A673 (cell line): Measurements from ENCODE around the gene LPIN2. TPM values are rescaled to one million over a fixed set of nuclear protein-coding genes. Genes with fewer than 3 reads are reported as not detected.

Experiments used
- BruUV-seq: library from RNA; stranded (reverse); fragments of 400-500 nt; replicated peaks from 2 replicates; lab custom pipeline; 2021; lab: Mats Ljungman, UMichigan
- CTCF ChIA-PET: fragments of 300-600 bp; sonication (Branson Sonifier 250); formaldehyde crosslinking; loops from one replicate; lab custom pipeline; 2022; ENCODE audit warnings: antibody characterized with exemption; lab: Charles Lee
- POLR2A ChIA-PET: fragments of 300-600 bp; sonication (Branson Sonifier 250); formaldehyde crosslinking; loops from one replicate; lab custom pipeline; 2022; ENCODE audit warnings: antibody characterized with exemption; ENCODE audit not compliant: low non-redundant PET; lab: Charles Lee
- DNase-seq: peaks from one replicate; pipeline ENCODE4 v3.0.0-alpha.2; 2015; ENCODE audit warnings: low spot score
- H3K27ac ChIP-seq: fragments of 200-600 bp; sonication (generic); 2 replicates; pipeline ENCODE4 v1.5.1; 2016; ENCODE audit warnings: mixed run types, low read depth, mild to moderate bottlenecking, mixed read lengths, antibody characterized with exemption, low read length; ENCODE audit not compliant: poor library complexity, severe bottlenecking
- H3K27me3 ChIP-seq: fragments of 200-600 bp; sonication (generic); replicated peaks from 2 replicates; pipeline ENCODE4 v1.6.1; 2017; ENCODE audit warnings: mixed run types, low read depth, mild to moderate bottlenecking, mixed read lengths, antibody characterized with exemption, low read length; ENCODE audit not compliant: insufficient read depth, poor library complexity
- H3K36me3 ChIP-seq: fragments of 200-600 bp; sonication (generic); 2 replicates; pipeline ENCODE4 v1.6.1; 2016; ENCODE audit warnings: mixed run types, mild to moderate bottlenecking, mixed read lengths, antibody characterized with exemption, low read length; ENCODE audit not compliant: insufficient read depth, poor library complexity, severe bottlenecking
- H3K4me1 ChIP-seq: fragments of 200-600 bp; sonication (generic); 2 replicates; pipeline ENCODE4 v1.6.1; 2017; ENCODE audit warnings: mixed run types, mild to moderate bottlenecking, mixed read lengths, antibody characterized with exemption, low read length; ENCODE audit not compliant: insufficient read depth, poor library complexity, severe bottlenecking
- H3K4me3 ChIP-seq: fragments of 200-600 bp; sonication (generic); 2 replicates; pipeline ENCODE4 v1.5.1; 2016; ENCODE audit warnings: low read depth, mixed run types, mild to moderate bottlenecking, mixed read lengths, low read length; ENCODE audit not compliant: poor library complexity, severe bottlenecking
- H3K9me3 ChIP-seq: fragments of 200-600 bp; sonication (generic); 2 replicates; pipeline ENCODE4 v1.6.1; 2016; ENCODE audit warnings: mixed run types, low read depth, mild to moderate bottlenecking, mixed read lengths, antibody characterized with exemption, low read length; ENCODE audit not compliant: poor library complexity, severe bottlenecking
- EZH2 ChIP-seq: fragments of 200-600 bp; sonication (generic); IDR thresholded peaks from 2 replicates; pipeline ENCODE4 v1.6.1; 2017; ENCODE audit warnings: borderline replicate concordance, low read depth, mild to moderate bottlenecking, mixed read lengths, antibody characterized with exemption, low read length; ENCODE audit not compliant: poor library complexity, severe bottlenecking
- intact Hi-C: fragments of 100-400 bp; cut with micrococcal nuclease; formaldehyde crosslinking; loops from one replicate; pipeline ENCODE4 v1.10.0; 2022; ENCODE audit not compliant: unreplicated experiment
- total RNA-seq: library from RNA; stranded (reverse); gene quantifications from 2 replicates; pipeline ENCODE4 v1.2.3, GENCODE V29; 2021
- TF ChIP-seq, protein P1 (sequence below): fragments of 300-800, 200-600 bp; sonication (generic); conservative IDR thresholded peaks from 2 replicates; pipeline ENCODE4 v1.5.1; 2017; ENCODE audit warnings: low read depth, mild to moderate bottlenecking, antibody characterized with exemption, low read length, moderate library complexity, mixed read lengths

LPIN2 gene
- total RNA-seq, 1 experiment from 2014 or later, result 22.5 TPM

DNA sequence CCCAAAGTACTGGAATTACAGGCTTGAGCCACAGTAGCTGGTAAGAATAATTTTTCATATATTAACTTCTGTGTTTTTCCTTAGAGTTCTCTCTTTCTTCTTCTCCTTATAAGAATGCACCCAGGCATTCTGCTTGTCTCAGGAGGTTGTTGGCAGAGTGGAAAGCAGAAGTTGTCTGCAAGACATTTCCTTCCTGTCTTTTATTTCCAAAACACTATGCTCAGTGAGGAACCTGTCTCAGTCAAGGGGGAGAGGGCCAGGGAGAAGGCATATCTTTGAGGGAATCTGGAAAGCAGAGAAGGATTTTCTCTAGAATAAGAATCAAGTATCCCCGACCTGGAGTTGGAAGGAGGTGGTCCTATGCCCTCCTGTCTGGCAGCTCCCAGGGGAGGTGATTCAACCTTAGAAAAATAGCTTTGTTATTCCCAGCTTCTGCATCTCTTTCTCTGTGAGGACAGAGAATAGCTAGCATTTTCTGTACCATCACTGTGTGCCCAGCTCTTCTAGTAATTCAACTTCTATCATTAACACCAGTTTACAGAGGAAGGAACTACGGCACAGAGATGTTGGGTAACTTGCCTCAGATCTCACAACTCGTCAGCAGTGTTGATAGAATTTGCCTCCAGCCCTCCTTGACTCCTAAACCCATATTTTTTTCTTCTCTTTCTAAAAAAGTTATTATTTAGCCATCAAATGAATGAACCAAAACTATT, 3.8 kb upstream of the LPIN2 start:
- POLR2A ChIA-PET, result no interaction called here
- no TSS peak for BruUV-seq
- H3K36me3 ChIP-seq, result no peaks in the 10 kb centered on the region
- intact Hi-C loops, result no loop called here
- CTCF ChIA-PET, result interaction anchor here (0.6 kb wide), 1 partner anchor 46 kb away, joined by 3 read pairs; no protein-coding TSS in a partner anchor
- TF ChIP-seq EZH2, result no peak
- TF ChIP-seq, protein P1, sequence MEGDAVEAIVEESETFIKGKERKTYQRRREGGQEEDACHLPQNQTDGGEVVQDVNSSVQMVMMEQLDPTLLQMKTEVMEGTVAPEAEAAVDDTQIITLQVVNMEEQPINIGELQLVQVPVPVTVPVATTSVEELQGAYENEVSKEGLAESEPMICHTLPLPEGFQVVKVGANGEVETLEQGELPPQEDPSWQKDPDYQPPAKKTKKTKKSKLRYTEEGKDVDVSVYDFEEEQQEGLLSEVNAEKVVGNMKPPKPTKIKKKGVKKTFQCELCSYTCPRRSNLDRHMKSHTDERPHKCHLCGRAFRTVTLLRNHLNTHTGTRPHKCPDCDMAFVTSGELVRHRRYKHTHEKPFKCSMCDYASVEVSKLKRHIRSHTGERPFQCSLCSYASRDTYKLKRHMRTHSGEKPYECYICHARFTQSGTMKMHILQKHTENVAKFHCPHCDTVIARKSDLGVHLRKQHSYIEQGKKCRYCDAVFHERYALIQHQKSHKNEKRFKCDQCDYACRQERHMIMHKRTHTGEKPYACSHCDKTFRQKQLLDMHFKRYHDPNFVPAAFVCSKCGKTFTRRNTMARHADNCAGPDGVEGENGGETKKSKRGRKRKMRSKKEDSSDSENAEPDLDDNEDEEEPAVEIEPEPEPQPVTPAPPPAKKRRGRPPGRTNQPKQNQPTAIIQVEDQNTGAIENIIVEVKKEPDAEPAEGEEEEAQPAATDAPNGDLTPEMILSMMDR, result no peak
- peaks cover 42% of the 10 kb centered on the region for H3K4me1 ChIP-seq
- no peaks in the 10 kb centered on the region for H3K27me3 ChIP-seq
- H3K27ac ChIP-seq, result peak overlapping the region; percentile 54
- H3K4me3 ChIP-seq, result no peak overlapping the region
- peak; percentile 49 for DNase-seq
- no peaks in the 10 kb centered on the region for H3K9me3 ChIP-seq

GRCh38 chr18:3015851-3016250, 2.9 kb upstream of the LPIN2 start:
- intact Hi-C loops, result no loop called here
- peaks cover 6% of the 10 kb centered on the region for H3K36me3 ChIP-seq
- no peak overlapping the region for H3K4me3 ChIP-seq
- H3K27ac ChIP-seq, result no peak overlapping the region
- POLR2A ChIA-PET, result no interaction called here
- H3K9me3 ChIP-seq, result no peaks in the 10 kb centered on the region
- CTCF ChIA-PET, result no interaction called here
- peaks cover 44% of the 10 kb centered on the region for H3K4me1 ChIP-seq
- TF ChIP-seq, protein P1, result no peak
- H3K27me3 ChIP-seq, result no peaks in the 10 kb centered on the region
- BruUV-seq, result no TSS peak
- no peak for DNase-seq

DNA sequence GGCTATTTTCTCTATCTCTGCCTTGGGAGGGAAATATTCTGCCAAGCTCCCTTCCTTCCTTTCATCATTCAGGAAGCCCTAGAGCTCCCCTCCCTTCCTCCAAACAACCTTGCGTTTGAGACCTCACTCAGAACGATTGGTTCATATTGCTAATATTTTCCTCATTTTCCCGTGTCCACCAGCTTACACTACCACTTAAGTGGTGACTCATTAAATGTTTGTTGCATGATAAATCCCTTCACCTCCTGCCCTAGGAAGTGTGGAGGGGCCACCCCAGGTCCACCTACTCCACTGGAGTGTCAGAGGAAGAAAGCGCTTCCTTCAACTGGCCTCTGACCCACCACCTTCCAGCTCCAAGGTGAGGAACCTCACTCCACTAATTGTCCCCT, 2.3 kb upstream of the LPIN2 start:
- ChIA-PET POLR2A (interaction anchor here (0.6 kb wide), 1 partner anchor 203 kb away, joined by 3 read pairs; no protein-coding TSS in a partner anchor), CTCF (no interaction called here)
- Histone ChIP-seq H3K4me1 (peaks cover 44% of the 10 kb centered on the region), H3K9me3 (no peaks in the 10 kb centered on the region), H3K27ac (no peak overlapping the region), H3K36me3 (peaks cover 9% of the 10 kb centered on the region), H3K4me3 (no peak overlapping the region), H3K27me3 (no peaks in the 10 kb centered on the region)
- TF ChIP-seq, protein P1, result no peak
- TF ChIP-seq EZH2, result no peak
- BruUV-seq, result no TSS peak
- DNase-seq, result peak; percentile 21
- intact Hi-C loops, result no loop called here
